DOHH2 (cell line): ENCODE results near the gene STYX.

ENCODE experiments used
- CTCF ChIP-seq: fragments of 200-600 bp; sonication (generic); IDR thresholded peaks from one replicate; pipeline ENCODE4 v1.5.1; 2014; ENCODE audit warnings: antibody characterized with exemption, mild to moderate bottlenecking, low read depth, low read length; ENCODE audit not compliant: poor library complexity, severe bottlenecking
- EZH2phosphoT487 ChIP-seq: fragments of 200-600 bp; sonication (generic); IDR thresholded peaks from 2 replicates; pipeline ENCODE4 v1.6.1; 2017; ENCODE audit warnings: borderline replicate concordance, mild to moderate bottlenecking, antibody characterized with exemption, low read length, moderate library complexity, mixed read lengths

GRCh38 chr14:52824462-52824861 lies 94.5 kb downstream of the STYX start:
- no peak for TF ChIP-seq CTCF
- TF ChIP-seq EZH2phosphoT487 = no peak
